Fibroblast of skin of left biceps (primary cell): ENCODE data around the gene ACADS.
"Not testable (repeated sequence)": the region's sequence is repeated elsewhere in the genome, so short reads cannot be mapped to it uniquely, and the experiment has no call there.

Source experiments
- DNase-seq, 2 experiments: peaks; one replicate each; pipeline ENCODE4 v3.0.0-alpha.2; 2013; ENCODE audit warnings: low read depth in 2 of 2

ACADS gene

GRCh38 chr12:120726961-120727360, 1.3 kb downstream of the ACADS start:
- DNase-seq: no peak

DNA sequence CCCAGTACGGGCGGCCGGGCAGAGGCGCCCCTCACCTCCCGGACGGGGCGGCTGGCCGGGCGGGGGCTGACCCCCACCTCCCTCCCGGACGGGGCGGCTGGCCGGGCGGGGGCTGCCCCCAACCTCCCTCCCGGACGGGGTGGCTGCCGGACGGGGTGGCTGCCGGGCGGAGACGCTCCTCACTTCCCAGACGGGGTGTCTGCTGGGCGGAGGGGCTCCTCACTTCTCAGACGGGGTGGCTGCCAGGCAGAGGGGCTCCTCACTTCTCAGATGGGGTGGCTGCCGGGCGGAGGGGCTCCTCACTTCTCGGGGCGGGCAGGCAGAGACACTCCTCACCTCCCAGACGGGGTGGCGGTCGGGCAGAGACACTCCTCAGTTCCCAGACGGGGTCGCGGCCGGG, 6.6 kb downstream of the ACADS start:
- not testable (repeated sequence) for DNase-seq

DNA sequence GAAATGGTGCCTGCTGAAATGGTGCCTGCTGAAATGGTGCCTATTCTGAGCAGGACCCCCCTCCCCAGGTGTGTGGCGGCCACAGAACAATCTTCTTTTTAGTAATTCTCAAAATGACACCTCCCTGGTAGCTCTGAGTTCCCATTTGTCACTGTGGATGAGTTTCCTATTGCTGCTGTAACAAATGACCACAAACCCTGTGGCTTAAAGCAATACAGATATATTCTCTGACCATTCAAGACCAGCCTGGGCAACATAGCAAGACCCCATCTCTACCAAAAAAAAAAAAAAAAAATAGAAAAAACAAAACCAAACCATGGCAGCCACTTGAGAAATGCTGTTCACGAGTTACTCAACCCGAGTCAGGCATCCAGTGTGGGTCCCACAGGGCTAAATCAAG, 7.9 kb downstream of the ACADS start:
- DNase-seq: no peak

DNA sequence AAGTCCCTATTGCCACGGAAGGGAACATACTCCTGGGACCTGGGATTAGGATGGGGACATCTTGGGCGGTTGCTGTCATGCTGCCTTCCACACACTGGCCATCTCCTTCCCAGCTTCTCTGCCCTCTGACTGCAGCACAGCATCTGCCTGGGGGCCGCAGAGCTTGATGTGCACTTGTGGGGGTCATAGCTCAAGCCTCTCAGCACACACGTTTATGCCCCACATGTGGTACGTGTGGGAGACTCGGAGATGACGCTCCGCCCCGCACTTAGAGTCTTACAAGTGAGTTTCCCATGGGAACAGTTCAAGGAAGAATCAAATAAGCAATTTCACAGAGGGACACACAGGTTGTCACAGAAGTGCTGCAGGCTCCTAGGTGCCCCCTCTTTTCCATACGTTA, 8.6 kb downstream of the ACADS start:
- DNase-seq: no peak

DNA sequence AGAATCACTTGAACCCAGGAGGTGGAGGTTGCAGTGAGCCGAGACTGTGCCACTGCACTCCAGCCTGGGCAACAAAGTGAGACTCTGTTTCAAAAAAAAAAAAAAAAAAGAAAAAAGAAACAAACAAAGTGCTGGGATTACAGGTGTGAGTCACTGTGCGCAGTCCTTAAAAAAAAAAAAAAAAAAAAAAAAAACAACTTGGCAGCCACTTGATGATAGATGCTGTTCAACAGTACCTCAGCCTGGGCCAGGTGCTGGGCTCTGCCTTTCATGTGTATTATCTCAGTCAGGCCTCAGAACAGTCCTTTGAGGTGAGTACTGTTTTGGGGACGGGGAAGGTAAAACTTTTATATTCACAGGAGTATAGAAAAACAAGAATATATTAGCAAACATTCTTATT, 9.6 kb downstream of the ACADS start:
- DNase-seq: no peak

GRCh38 chr12:120736404-120737331, 11.0 kb downstream of the ACADS start:
- no peak for DNase-seq

GRCh38 chr12:120737557-120738251, 12.1 kb downstream of the ACADS start:
- DNase-seq: no peak

- no peak for DNase-seq
Measured at GRCh38 chr12:120738252-120739030, 12.8 kb downstream of the ACADS start.

DNA sequence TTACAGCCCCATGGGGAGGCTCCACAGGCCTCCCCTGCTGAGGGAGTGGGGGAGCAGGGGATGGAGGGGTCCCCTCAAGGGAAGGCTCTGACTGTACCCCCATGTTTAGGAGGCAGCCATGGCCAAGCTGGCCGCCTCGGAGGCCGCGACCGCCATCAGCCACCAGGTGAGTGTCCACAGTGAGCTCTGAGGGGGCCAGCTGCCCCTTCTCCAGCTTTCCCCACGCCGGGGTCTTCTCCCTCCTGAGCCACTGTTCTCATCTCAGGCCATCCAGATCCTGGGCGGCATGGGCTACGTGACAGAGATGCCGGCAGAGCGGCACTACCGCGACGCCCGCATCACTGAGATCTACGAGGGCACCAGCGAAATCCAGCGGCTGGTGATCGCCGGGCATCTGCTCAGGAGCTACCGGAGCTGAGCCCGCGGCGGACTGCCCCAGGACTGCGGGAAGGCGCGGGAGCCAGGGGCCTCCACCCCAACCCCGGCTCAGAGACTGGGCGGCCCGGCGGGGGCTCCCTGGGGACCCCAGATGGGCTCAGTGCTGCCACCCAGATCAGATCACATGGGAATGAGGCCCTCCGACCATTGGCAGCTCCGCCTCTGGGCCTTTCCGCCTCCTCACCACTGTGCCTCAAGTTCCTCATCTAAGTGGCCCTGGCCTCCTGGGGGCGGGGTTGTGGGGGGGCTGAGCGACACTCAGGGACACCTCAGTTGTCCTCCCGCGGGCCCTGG, 13.6 kb downstream of the ACADS start:
- no peak for DNase-seq

DNA sequence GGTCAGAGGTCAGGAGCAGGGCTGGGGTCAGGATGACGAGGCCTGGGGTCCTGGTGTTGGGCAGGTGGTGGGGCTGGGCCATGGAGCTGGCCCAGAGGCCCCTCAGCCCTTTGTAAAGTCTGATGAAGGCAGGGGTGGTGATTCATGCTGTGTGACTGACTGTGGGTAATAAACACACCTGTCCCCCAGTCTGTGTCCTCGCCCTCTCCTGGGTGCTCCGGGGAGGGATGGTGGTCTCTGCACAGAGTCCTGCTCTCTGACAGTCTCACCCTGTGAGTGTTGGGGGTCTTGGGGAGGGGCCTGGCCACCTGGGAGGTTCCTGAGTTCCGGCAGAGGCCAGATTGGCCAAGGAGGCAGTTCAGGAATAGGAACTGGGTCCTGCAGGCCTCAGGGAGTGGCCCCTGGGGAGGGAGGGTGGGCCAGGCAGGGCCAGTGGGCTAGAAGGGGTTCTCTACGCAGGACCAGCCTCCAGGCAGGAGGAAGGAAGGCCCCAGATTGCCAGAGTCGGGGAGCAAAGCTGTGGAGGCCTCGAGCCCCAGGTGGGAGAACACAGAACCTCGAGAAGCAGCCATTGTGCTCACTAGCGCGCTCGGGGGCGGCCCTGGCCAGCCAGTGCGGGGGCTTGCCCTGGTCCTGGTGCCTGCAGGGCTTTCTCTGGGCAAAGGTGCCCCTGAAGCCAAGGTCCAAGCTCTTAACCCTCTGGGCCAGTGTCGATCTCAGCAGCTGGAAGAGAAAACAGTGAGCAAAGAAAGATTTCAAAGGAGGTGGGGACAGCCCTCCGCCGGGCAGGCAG, 14.4 kb downstream of the ACADS start:
- no peak for DNase-seq

- no peak for DNase-seq
Measured at GRCh38 chr12:120740871-120741270, 15.2 kb downstream of the ACADS start.

DNA sequence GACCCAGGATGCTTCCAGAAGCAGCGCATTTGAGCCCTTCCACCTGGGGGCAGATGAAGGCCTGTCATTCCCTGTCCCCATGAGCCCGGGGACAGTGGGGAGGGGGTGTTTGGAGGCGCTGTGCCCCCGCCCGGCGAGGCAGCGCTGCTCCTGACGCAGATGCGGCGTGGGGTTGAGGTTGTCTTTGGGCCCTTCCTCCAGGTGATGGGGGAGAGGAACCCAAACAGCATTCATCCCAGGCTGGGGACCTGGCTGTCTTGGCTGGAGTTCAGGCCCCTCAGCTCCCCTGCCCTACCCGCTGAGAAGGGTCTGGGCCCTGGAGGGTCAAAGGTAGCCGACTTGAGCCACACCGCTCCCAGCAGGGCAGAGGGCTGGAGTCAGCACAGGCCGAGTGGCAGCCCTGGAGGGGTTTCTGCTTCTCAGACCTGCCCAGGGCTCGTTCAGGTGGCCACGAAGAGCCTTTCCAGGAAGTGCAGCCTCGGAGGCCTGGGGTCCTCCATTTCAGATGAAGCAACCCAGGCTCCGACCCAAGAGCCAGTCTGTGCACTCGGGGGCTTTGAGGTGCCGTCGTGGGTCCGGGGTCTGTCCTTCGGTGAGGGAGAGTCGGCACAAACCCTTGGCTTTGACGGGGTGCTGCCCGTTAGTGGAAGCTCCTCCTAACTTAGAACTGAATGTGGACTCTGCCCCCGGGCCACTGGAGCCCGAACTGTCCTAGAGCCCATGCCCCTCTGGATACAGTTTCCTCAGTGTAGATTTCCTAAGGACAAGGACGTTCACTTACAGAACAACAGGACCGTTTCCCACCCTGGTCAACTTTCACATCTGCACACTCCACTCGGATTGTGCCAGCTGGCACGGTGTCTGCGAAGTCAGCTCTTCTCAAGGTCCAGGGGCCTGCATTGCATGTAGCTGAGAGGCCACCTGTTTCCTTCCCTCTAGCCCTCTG, 16.1 kb downstream of the ACADS start:
- no peak for DNase-seq

DNA sequence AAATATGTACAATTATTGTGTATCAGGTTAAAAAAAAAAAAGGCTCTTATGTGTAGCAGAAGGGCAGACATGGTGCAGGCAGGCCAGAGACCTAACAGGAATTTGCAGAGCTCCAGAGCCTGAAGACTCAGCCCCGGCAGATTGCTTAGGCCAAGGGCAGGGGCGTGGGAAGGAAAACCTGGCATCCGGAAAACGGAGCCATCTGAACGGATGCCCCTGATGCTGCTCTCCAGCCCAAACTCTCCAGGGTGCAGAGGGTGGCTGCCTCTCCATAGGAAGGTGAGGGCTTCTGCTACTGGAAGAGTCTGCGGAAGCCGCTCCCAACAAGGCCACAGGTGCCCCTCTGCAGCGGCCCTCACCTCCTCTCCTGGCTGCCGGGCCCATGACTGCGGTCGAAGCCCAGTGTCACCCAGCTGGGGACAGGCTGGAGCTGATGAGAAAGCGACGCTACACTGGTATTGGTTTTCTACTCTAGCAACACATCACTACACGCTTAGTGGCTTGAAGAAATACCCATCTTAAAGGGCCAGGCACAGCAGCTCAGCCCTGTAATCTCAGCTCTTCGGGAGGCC, 19.4 kb downstream of the ACADS start:
- no peak for DNase-seq

- no peak for DNase-seq
Measured at GRCh38 chr12:120748242-120748641, 22.6 kb downstream of the ACADS start.

DNA sequence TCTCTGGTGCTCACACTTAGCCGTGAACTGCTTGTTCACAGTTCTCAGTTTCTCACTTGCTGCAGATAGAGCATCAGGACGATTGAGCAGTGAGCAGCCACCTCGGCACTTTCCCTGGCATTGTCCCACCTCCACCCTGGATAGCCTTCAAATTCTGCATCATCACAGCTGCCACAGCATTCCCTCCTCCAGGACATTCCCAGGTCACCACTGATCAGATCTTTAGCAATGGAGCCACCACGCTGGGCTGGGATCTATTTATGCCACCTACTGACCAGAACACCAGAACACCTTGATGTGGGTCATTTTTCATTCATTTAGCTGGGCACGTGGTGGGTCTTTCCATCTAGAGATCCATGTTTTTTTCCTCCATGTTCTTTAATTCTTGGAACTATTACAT, 23.6 kb downstream of the ACADS start:
- DNase-seq: no peak

DNA sequence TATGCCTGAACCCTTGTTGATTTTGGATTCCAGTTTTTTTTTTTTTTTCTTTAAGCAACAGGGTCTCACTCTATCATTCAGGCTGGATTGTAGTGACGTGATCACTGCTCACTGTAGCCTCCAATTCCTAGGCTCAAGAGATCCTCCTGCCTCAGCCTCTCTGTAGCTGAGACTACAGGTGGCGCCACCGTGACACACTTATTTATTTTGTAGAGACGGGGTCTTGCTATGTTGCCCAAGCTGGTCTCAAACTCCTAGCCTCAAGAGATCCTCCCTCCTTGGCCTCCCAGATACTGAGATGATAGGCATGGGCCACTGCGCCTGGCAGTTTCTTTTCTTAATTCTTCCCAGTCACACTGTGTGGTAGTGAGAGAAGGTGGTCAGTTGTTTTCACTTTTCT, 25.2 kb downstream of the ACADS start:
- no peak for DNase-seq

GRCh38 chr12:120751389-120751788, 25.8 kb downstream of the ACADS start:
- DNase-seq: no peak

GRCh38 chr12:120754792-120755191, 29.2 kb downstream of the ACADS start:
- DNase-seq: no peak

DNA sequence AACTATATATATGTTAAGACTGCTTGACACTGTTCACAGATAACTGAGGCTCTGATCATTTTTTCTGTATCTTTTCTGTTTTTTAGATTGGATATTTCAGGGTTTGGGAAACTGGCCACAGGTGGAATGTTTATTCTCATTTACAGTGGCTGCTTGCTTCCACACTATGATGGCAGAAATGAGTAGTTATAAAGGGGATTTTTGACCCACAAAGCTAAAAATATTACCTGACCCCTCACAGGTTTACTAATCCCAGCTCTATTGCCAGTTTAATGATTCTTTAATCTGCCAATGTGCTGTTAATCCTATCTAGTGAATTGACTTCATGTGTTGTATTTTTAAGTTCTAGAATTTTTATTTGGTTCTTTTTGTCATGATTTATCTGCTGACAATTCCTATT, 29.6 kb downstream of the ACADS start:
- DNase-seq: no peak
